ENCODE measurements around the gene LIX1.
"Not testable (repeated sequence)": the region's sequence is repeated elsewhere in the genome, so short reads cannot be mapped to it uniquely, and the experiment has no call there.

The LIX1 gene

DNA sequence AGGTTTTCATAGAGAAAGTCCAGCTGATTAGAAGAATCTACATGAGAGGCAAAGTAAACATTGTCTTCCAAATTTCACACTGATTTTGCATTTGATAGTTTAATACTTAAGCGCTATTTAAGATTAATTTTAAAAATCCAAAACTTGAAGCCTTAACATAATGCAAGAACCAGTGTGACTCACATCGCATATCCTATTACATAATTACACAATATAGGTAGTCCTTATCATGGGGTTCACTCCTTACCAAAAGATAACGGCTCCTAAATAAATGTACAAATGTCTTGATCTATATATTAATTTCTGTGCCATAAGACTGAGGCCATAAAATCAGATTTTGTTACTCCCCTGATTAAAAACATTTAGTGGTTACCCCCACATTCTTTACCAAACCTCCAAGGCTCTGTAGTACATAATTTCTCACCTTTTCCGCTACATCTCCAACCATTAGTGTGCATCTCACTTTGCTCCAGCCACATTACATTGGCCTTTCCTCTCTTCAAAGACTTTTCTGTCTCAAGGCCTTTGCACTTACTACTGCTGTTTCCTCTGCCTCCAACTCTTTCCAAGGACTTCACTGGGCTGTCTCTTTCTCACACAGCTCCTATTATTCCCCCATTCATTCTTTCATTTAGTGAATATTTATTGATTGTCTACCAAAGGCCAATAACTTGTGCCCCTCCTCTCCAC is 39.6 kb upstream of the LIX1 start:
- no peak for DNase-seq (ENCODE audit: low spot score)
- TF ChIP-seq, protein P1, sequence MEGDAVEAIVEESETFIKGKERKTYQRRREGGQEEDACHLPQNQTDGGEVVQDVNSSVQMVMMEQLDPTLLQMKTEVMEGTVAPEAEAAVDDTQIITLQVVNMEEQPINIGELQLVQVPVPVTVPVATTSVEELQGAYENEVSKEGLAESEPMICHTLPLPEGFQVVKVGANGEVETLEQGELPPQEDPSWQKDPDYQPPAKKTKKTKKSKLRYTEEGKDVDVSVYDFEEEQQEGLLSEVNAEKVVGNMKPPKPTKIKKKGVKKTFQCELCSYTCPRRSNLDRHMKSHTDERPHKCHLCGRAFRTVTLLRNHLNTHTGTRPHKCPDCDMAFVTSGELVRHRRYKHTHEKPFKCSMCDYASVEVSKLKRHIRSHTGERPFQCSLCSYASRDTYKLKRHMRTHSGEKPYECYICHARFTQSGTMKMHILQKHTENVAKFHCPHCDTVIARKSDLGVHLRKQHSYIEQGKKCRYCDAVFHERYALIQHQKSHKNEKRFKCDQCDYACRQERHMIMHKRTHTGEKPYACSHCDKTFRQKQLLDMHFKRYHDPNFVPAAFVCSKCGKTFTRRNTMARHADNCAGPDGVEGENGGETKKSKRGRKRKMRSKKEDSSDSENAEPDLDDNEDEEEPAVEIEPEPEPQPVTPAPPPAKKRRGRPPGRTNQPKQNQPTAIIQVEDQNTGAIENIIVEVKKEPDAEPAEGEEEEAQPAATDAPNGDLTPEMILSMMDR (IDR thresholded peaks at IDR 0.05; ENCODE audit: extremely low read depth, insufficient read depth, missing control alignments): no peak
- in situ Hi-C loops (cut with MboI; ENCODE audit: low pct_unique_long_range_greater_than_20kb, low sequenced_read_pairs, unreplicated experiment): no loop called here

- DNase-seq (ENCODE audit: low spot score); in situ Hi-C loops (cut with MboI; ENCODE audit: low pct_unique_long_range_greater_than_20kb, low sequenced_read_pairs, unreplicated experiment): not testable (repeated sequence)
Measured at GRCh38 chr5:97179457-97179856, 37.0 kb upstream of the LIX1 start.

DNA sequence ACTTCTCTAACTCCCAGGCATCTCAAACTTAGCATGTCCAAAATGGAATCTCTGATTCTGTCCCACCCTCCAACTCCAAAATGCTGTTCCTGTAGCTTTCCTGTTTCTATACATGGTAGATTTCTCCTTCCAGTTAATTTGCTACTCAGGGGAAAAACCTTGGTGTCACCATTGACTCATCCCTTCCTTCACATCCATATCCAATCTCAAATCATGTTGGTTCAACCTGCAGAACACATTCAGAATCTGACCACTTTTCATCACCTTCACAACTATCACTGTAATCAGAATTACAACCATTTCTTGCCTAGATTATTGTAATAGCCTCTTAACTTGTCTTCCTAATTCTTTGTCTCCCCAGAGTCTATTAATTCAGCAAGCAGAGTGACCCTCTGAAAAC is 29.8 kb upstream of the LIX1 start:
- in situ Hi-C loops (cut with MboI; ENCODE audit: low pct_unique_long_range_greater_than_20kb, low sequenced_read_pairs, unreplicated experiment): loop anchor here (25.0 kb wide), 1 partner anchor 310 kb away; no protein-coding TSS in a partner anchor
- TF ChIP-seq, protein P1 (IDR thresholded peaks at IDR 0.05; ENCODE audit: extremely low read depth, insufficient read depth, missing control alignments): no peak
- no peak for DNase-seq (ENCODE audit: low spot score)

DNA sequence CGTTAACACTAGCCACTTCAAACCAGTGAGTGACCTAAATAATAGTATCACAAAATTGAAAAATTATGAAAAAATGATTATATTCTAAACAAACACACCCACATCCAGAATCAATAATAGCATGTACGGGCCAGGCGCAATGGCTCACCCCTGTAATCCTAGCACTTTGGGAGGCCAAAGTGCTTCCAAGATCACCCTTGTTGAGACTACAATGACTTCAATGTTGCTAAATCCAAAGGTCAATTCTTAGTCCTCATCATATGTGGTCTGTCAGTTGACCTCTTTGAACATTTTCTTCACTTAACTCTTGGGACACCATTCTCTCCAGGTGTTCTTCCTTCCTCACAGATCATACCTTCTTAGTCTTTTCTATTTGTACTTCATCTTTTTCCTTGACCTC is 29.3 kb upstream of the LIX1 start:
- in situ Hi-C loops (cut with MboI; ENCODE audit: low pct_unique_long_range_greater_than_20kb, low sequenced_read_pairs, unreplicated experiment): loop anchor here (25.0 kb wide), 1 partner anchor 309 kb away; no protein-coding TSS in a partner anchor
- no peak for DNase-seq (ENCODE audit: low spot score)
- TF ChIP-seq, protein P1 (IDR thresholded peaks at IDR 0.05; ENCODE audit: extremely low read depth, insufficient read depth, missing control alignments): no peak

DNA sequence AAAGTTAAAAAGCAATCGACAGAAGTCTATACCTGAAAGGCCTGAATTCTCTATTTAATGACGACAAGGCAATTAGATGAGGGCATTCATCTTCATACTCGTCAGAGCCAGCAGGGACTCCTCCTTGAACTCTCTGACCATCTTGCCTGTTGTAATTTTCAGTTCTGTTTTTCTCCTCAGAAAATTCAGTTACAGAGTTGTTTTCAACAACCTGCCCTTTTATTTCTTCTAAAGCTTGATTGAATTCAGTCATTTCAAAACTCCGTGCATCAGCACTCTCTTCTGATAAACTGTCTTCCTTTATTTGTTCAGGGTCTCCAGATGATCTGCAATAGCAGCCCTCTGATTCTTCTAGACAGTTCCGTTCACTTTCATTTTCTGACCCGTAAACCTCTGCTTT is 25.0 kb upstream of the LIX1 start:
- in situ Hi-C loops (cut with MboI; ENCODE audit: low pct_unique_long_range_greater_than_20kb, low sequenced_read_pairs, unreplicated experiment): loop anchor here (10.0 to 25.0 kb wide), 2 partner anchors 305 to 423 kb away; no protein-coding TSS in a partner anchor
- peak; percentile 43 for DNase-seq (ENCODE audit: low spot score)
- TF ChIP-seq, protein P1 (IDR thresholded peaks at IDR 0.05; ENCODE audit: extremely low read depth, insufficient read depth, missing control alignments): no peak

- in situ Hi-C loops (cut with MboI; ENCODE audit: low pct_unique_long_range_greater_than_20kb, low sequenced_read_pairs, unreplicated experiment): loop anchor here (10.0 to 25.0 kb wide), 2 partner anchors 303 to 421 kb away; no protein-coding TSS in a partner anchor
- no peak for DNase-seq (ENCODE audit: low spot score)
- TF ChIP-seq, protein P1 (IDR thresholded peaks at IDR 0.05; ENCODE audit: extremely low read depth, insufficient read depth, missing control alignments): no peak
Measured at GRCh38 chr5:97165726-97166125, 23.3 kb upstream of the LIX1 start.

DNA sequence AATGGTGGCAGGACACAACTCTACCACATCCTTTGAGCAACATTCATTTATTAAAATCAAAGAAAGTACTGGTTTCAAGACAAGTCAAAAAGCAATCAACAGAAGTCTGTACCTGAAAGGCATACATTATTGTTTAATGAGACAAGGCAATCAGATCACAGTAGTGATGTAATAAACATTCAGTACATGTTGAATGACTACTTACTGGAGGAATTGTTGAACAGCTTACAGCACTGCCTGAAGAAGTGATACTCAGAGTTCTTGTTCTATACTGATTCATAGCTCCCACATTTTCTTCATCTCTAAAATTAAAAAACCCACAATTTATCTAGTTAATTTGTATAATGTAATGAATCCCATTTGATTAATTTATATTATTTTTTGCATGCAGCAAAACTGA is 22.4 kb upstream of the LIX1 start:
- no peak for DNase-seq (ENCODE audit: low spot score)
- TF ChIP-seq, protein P1 (IDR thresholded peaks at IDR 0.05; ENCODE audit: extremely low read depth, insufficient read depth, missing control alignments): no peak
- in situ Hi-C loops (cut with MboI; ENCODE audit: low pct_unique_long_range_greater_than_20kb, low sequenced_read_pairs, unreplicated experiment): loop anchor here (10.0 to 25.0 kb wide), 2 partner anchors 303 to 420 kb away; no protein-coding TSS in a partner anchor
